Measurements from ENCODE around the gene MST1. TPM values are rescaled to one million over a fixed set of nuclear protein-coding genes. Genes with fewer than 3 reads are reported as not detected.
"Not testable (repeated sequence)": the region's sequence is repeated elsewhere in the genome, so short reads cannot be mapped to it uniquely, and the experiment has no call there.

Gene MST1
- total RNA-seq, 1 experiment from 2014 or later, result 3.4 TPM

DNA sequence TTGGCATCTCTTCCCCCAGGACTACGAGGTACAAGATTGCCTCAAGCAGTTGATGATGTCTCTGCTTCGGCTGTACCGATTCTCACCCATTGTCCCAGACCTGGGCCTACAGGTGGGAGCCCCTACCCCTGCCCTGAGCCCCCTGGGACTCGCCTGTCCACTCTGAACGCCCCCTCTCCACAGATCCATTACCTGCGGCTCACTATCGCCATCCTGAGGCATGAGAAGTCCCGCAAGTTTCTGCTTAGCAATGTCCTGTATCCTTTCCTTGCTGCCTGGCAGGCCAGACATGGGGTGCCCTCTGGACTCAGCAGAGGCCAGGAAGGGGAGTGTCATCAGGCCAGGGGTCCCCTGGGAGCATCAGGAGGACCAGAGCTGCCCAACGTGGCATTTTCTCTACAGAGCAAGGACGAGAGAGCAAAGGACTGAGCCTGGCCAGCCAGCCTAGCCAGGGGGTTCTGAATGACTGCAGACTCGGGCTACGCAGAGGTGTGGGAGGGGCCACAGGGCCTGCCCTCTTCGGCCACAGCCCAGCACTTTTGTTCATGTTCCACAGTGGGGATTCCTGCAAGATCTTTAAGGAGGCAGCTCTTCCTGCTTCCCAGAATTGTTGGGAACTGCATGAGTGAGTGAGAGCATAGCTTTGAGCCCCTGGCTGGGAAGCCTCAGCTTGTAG is 11.3 kb upstream of the MST1 start:
- DNase-seq (ENCODE audit: low read depth), result no peak

GRCh38 chr3:49700014-49700413 is 10.7 kb upstream of the MST1 start:
- DNase-seq (ENCODE audit: low read depth), result no peak

GRCh38 chr3:49699281-49699979 is 10.2 kb upstream of the MST1 start:
- no peak for DNase-seq (ENCODE audit: low read depth)

GRCh38 chr3:49695350-49696015 is 6.2 kb upstream of the MST1 start:
- DNase-seq (ENCODE audit: low read depth), result not testable (repeated sequence)

DNA sequence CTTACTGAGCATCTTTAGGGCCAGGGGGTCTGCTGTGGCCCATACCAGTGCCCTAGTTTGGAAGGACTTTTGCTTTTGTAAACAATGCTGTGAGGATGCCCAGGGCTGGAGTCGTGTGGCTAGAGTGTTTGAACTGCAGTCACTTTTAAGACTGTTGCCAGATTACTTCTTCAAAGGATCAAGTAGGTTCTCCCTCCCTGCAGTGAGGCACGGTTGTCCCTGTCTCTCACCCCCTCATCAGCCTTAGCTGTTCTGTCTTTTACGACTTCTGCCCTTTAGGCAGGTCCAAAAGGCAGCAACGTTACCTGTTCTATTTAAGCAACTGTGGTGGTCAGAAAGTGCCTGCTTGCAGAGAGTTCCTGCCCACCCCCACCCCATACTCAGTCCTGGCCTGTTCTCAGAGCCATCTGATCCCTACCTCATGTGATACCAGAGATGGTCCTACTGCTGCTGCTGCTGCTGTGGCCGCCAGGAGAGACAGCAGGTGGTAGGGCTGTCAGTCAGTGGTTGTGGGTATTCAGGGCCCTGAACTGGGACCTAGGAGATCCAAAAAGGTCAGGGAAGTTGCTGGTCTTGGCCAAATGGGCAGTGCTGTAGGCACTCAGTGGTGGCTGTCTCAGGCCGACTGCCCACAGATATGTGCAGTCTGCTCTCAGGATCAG is 5.3 kb upstream of the MST1 start:
- DNase-seq (ENCODE audit: low read depth), result not testable (repeated sequence)

- DNase-seq (ENCODE audit: low read depth), result not testable (repeated sequence)
Observed at GRCh38 chr3:49691481-49691880, 2.2 kb upstream of the MST1 start.

DNA sequence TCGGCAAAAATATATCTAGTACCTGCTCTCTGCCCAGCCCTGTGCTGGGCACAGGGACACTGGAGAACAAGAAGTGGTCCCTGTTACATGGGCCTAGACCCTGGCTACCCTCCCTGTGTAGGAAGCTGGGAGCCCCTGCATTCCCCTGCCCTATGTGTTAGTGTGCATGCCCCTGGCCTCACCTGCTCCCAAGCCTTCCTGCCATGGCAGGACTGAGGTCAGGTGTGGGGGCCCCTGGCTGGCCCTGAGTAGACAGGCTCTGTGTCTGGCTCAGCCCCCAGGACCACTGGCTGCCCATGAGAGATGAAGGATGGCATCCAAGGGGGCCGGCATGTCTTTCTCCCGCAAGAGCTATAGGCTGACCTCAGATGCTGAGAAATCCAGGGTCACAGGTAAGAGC is 1.6 kb upstream of the MST1 start:
- not testable (repeated sequence) for DNase-seq (ENCODE audit: low read depth)

GRCh38 chr3:49689908-49690624 is 792 bp upstream of the MST1 start:
- not testable (repeated sequence) for DNase-seq (ENCODE audit: low read depth)

DNA sequence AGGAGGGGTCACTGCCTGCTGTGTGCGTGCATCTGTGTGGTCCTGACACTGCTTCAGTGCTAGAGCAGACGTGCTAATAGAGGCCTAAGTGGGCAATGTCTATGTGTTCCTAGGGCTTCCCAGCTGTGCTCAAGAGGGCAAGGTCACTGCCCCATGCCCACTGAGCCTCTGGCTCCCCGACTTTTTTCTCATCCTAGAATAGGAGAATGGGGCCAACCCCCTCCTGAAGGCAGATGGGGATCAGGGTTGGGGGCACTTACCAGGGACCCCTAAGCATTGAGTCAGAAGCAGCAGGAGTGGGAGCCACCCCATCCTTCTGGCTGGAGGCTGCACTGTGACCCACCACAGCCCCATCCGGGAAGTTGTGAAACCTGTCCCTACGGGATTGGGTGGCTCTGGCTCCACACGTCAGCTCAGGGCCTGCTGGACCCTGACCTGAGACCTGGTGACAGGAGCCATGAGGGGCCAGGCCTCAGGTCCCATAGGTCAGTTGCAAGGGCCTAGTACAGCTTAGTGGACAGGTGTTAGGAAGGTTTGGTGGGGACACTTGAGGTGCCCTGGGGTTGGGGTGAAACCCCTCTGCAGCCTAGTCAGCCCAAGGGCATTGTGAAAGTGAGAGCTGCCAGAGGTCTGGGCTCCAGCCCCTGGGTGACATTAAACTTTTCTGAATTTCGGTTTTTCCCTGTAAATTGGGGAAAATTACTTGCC is 782 bp downstream of the MST1 start:
- not testable (repeated sequence) for DNase-seq (ENCODE audit: low read depth)

DNA sequence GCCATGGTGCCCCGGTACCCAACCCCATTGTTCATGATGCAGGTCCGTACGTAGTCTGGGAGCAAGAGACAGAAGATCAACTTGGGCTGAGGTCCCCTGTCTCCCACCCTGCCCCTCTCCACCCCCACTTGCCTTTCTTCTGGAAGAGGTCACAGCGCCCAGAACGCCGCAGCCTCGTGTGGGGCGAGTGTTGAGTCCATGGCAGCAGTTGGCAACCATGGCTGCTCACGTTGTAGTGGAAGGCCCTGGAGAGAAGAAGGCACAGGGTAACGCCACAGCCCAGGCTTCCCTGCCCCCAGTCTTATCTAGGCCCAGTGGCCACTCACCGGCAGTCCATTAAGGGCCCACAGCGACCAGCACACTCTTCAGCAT is 1.9 kb downstream of the MST1 start:
- DNase-seq (ENCODE audit: low read depth), result not testable (repeated sequence)

- DNase-seq (ENCODE audit: low read depth), result peak; percentile 54
Observed at GRCh38 chr3:49686769-49687423, 2.4 kb downstream of the MST1 start.

DNA sequence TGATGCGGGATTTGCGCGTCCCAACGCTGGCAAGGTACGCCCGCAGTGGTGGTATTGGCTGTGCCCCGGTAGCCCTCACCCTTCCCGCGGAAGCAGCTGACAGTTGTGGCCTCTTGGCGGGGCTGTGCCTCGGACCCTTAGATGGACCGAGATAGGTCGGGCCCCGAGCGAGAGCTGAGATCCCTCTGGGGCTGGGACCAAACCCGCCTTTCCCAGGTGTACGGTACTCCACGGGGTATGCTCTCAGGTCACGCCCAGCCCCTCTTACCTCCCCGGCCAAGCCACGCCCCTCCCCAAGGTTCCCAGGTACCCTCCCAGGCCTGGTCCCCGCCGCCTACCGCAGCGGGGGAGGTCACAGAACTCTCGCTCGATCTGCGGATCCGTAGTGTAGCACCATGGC is 2.9 kb downstream of the MST1 start:
- not testable (repeated sequence) for DNase-seq (ENCODE audit: low read depth)

GRCh38 chr3:49685846-49686245 is 3.4 kb downstream of the MST1 start:
- DNase-seq (ENCODE audit: low read depth), result not testable (repeated sequence)

DNA sequence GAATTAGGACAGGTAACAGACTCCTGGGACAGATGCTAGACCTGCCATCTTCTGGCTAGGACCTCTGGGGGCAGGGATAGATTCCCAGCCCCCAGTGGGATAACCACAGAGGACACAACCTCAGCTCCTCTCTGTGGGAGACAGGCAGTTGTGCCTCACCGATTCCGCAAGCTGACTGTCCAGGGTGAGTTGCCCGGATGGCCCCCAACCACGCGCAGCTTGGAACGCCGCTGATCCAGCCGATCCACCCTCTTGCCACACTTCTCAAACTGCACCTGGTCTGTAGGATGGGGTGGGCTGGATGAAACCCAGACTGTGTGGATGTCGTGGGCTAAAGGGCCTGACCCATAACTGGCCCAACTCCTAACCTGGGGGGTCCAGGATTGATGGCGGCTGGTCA is 4.2 kb downstream of the MST1 start:
- DNase-seq (ENCODE audit: low read depth), result not testable (repeated sequence)

DNA sequence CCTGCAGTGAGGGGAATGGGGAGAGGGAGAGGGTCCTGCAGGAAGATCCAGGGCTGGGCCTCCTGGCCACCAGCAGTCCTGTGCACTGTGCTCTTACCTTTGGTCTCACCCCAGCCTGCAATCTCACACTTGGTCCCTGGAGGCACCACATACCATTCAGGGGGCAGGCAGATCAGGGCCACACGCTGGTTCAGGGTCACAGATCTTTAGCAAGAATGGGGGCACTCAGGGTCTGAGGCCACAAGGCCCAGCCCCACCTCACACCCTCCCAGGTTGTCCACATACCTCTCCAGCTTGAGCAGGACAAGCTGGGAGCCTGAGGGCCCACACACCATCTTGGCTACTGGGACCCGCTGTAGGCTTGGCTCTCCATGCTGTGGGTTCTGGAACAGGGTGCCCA is 4.8 kb downstream of the MST1 start:
- not testable (repeated sequence) for DNase-seq (ENCODE audit: low read depth)

DNA sequence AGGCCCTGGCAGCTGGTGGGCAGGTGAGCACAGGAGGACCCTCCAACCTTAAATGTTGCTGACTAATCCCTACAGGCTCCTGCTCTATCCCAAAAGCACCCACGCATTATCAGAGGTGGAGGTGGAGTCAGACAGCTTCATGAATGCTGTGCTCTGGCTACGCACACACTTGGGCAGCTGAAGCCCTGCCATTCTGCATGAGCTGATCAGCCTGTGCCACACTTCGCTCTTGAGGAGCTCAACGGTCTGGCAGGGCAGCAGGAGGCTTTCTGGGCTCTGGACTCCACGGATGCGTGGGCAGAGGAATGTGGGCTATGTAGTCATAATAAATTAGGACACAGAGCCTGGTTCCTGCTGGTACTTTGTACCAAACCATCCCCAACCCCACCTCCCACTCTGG is 6.1 kb downstream of the MST1 start:
- no peak for DNase-seq (ENCODE audit: low read depth)

DNA sequence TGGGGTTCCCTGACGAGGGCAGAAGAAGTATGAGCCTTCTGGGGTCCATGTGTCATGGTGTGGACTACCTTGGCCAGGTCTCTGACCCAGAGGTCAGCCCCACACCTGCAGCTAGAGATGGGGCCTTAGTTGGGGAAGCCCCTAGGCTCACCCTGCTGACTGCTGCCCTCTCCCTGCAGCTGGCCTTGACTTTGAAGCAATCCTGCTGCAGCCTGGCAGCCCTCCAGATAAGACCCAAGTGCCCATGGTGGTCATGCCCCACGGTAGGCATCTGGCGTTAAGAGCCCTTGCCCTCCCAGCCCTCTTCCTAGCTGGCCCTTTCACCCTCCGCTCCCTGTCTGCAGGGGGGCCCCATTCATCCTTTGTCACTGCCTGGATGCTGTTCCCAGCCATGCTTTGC is 7.7 kb downstream of the MST1 start:
- no peak for DNase-seq (ENCODE audit: low read depth)

- DNase-seq (ENCODE audit: low read depth), result no peak
Observed at GRCh38 chr3:49681232-49681522, 8.1 kb downstream of the MST1 start.

GRCh38 chr3:49680493-49681231 is 8.6 kb downstream of the MST1 start:
- DNase-seq (ENCODE audit: low read depth), result no peak

DNA sequence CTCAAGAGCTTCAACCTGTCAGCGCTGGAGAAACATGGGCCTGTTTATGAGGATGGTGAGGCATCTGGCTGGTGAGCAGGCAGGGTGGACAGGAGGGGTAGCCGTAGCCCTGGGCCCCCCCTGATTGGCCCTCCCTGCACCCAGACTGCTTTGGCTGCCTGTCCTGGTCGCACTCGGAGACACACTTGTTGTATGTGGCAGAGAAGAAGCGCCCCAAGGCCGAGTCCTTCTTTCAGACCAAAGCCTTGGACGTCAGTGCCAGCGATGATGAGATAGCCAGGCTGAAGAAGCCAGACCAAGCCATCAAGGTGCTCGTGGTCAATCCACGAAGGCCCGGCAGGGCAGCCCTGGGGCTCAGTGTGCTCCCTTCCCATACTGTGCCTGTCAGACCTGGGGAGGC is 13.4 kb downstream of the MST1 start:
- no peak for DNase-seq (ENCODE audit: low read depth)

Measured in RPMI7951 (cell line).